Smooth muscle cell (in vitro differentiated cells): Measurements from ENCODE around the gene TOP1. TPM values are rescaled to one million over a fixed set of nuclear protein-coding genes. Genes with fewer than 3 reads are reported as not detected.

ENCODE experiments used
- DNase-seq: peaks from one replicate; lab custom pipeline; 2025; ENCODE audit not compliant: unreplicated experiment; lab: John Stamatoyannopoulos, UW
- H2AFZ ChIP-seq: fragments of 200-600 bp; sonication (generic); 2 replicates; pipeline ENCODE4 v1.6.0; 2016; ENCODE audit warnings: antibody characterized with exemption, low read depth, mild to moderate bottlenecking
- H3F3A ChIP-seq: fragments of 200-600 bp; sonication (generic); 2 replicates; pipeline ENCODE4 v1.6.0; 2017; ENCODE audit warnings: antibody characterized with exemption, low read depth
- H3K27ac ChIP-seq: fragments of 200-600 bp; sonication (generic); 2 replicates; pipeline ENCODE4 v1.5.1; 2016; ENCODE audit warnings: low read depth, mild to moderate bottlenecking
- H3K27me3 ChIP-seq: fragments of 200-600 bp; sonication (generic); 2 replicates; pipeline ENCODE4 v1.6.1; 2016; ENCODE audit warnings: low read depth, mild to moderate bottlenecking
- H3K36me3 ChIP-seq: fragments of 200-600 bp; sonication (generic); 2 replicates; pipeline ENCODE4 v1.5.1; 2016; ENCODE audit warnings: low read depth
- H3K4me1 ChIP-seq: fragments of 200-600 bp; sonication (generic); 2 replicates; pipeline ENCODE4 v1.5.1; 2016; ENCODE audit warnings: low read depth
- H3K4me2 ChIP-seq: fragments of 200-600 bp; sonication (generic); 2 replicates; pipeline ENCODE4 v1.6.0; 2016; ENCODE audit warnings: mild to moderate bottlenecking
- H3K4me3 ChIP-seq: fragments of 200-600 bp; sonication (generic); 2 replicates; pipeline ENCODE4 v1.5.1; 2016; ENCODE audit warnings: mild to moderate bottlenecking
- H3K79me2 ChIP-seq: fragments of 200-600 bp; sonication (generic); 2 replicates; pipeline ENCODE4 v1.6.0; 2016; ENCODE audit warnings: low read depth, mild to moderate bottlenecking
- H3K9ac ChIP-seq: fragments of 200-600 bp; sonication (generic); 2 replicates; pipeline ENCODE4 v1.6.0; 2016; ENCODE audit warnings: low read depth
- H3K9me3 ChIP-seq: fragments of 200-600 bp; sonication (generic); replicated peaks from 2 replicates; pipeline ENCODE4 v1.5.1; 2016; ENCODE audit warnings: low read depth
- H4K20me1 ChIP-seq: fragments of 200-600 bp; sonication (generic); 2 replicates; pipeline ENCODE4 v1.6.0; 2016; ENCODE audit warnings: low read depth
- CTCF ChIP-seq: fragments of 200-600 bp; sonication (generic); IDR thresholded peaks from 2 replicates; pipeline ENCODE4 v1.5.1; 2017; ENCODE audit warnings: borderline replicate concordance, mild to moderate bottlenecking, antibody characterized with exemption; ENCODE audit not compliant: insufficient read depth, poor library complexity, severe bottlenecking
- WGBS: methylation state at CpG from one replicate; pipeline ENCODE4 v1.1.7; 2016; ENCODE audit warnings: low lambda C conversion rate; 5-methylcytosine and 5-hydroxymethylcytosine counted together
- polyA plus RNA-seq: library from polyadenylated mRNA; unstranded; fragments of >200 nt; fragmentation: Nextera tagmentation; extraction: Ambion mirVana; gene quantifications from 2 replicates; pipeline ENCODE4 v1.2.1, GENCODE V29; 2016
- total RNA-seq: library from RNA; depleted of rRNA; stranded (reverse); fragments of >200 nt; gene quantifications from 2 replicates; pipeline ENCODE4 v1.2.3, GENCODE V29; 2014

TOP1 gene
- total and polyA plus RNA-seq, 2 experiments from 2014 or later: 17.0 to 28.6 TPM

- no peak overlapping the region for H3K4me2 ChIP-seq
Measured at GRCh38 chr20:41018153-41018552, 10.5 kb upstream of the TOP1 start.

GRCh38 chr20:41023549-41023948 lies 5.1 kb upstream of the TOP1 start:
- Histone ChIP-seq H3K79me2 (no peaks in the 10 kb centered on the region), H3K4me3 (no peak overlapping the region), H3F3A (no peaks in the 10 kb centered on the region), H3K27ac (no peak overlapping the region), H3K9ac (no peak overlapping the region), H3K9me3 (no peaks in the 10 kb centered on the region), H4K20me1 (no peaks in the 10 kb centered on the region), H3K4me1 (peaks cover 6% of the 10 kb centered on the region), H2AFZ (no peak overlapping the region), H3K36me3 (no peaks in the 10 kb centered on the region), H3K4me2 (no peak overlapping the region), H3K27me3 (no peaks in the 10 kb centered on the region)
- no peak for DNase-seq
- no peak for TF ChIP-seq CTCF
- 70% methylated on average over 3 of the region's 3 CpGs for WGBS

More at GRCh38 chr20:41018153-41018552, 10.5 kb upstream of the TOP1 start:
- Histone ChIP-seq H3K27me3 (no peaks in the 10 kb centered on the region), H3K9me3 (no peaks in the 10 kb centered on the region), H3K36me3 (no peaks in the 10 kb centered on the region), H3K4me3 (no peak overlapping the region), H3K79me2 (no peaks in the 10 kb centered on the region), H3K4me1 (no peaks in the 10 kb centered on the region), H3K9ac (no peak overlapping the region), H3F3A (no peaks in the 10 kb centered on the region), H2AFZ (no peak overlapping the region), H4K20me1 (no peaks in the 10 kb centered on the region), H3K27ac (peak overlapping the region; percentile 72)
- no peak for TF ChIP-seq CTCF
- DNase-seq: no peak
- WGBS: 68% methylated on average over 2 of the region's 2 CpGs

- no peak overlapping the region for H3K27ac ChIP-seq
- WGBS: 87% methylated on average over 8 of the region's 8 CpGs
- H3K36me3 ChIP-seq: no peaks in the 10 kb centered on the region
- H3K4me1 ChIP-seq: peaks cover 29% of the 10 kb centered on the region
- no peaks in the 10 kb centered on the region for H3K27me3 ChIP-seq
- H3K9ac ChIP-seq: no peak overlapping the region
- no peaks in the 10 kb centered on the region for H3F3A ChIP-seq
- no peak overlapping the region for H2AFZ ChIP-seq
- H4K20me1 ChIP-seq: peaks cover 27% of the 10 kb centered on the region
- H3K4me3 ChIP-seq: no peak overlapping the region
- DNase-seq: no peak
- no peaks in the 10 kb centered on the region for H3K9me3 ChIP-seq
- TF ChIP-seq CTCF: no peak
- peaks cover 37% of the 10 kb centered on the region for H3K79me2 ChIP-seq
- H3K4me2 ChIP-seq: peak overlapping the region; percentile 83
Measured at GRCh38 chr20:41027366-41027765, 1.3 kb upstream of the TOP1 start.

DNA sequence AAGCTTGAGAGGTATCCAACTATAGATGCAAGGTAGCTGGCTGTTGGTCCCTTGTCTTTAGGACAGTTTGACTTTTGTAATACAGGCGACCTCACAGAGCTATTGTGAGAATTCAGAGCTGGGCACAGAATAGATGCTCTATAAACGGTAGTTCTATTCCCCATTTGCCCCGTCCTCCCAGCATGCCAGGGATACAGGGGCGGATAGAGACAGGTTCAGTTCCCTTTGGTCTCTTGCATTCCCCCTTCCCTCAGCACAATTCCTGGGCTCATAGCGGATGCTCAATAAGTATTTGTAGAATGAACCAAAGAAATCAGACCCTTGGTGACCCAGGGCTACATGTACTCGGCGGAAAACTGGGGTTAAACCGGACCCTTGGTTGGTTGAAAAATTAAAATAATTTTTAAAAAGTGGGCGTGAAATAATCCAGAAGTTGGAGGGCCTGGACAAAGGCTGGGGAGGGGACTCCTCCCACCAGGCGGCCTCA lies 707 bp upstream of the TOP1 start:
- Histone ChIP-seq H3K4me3 (peak overlapping the region; percentile 41), H3K4me2 (peak overlapping the region; percentile 83), H2AFZ (peak overlapping the region; percentile 71), H3K27me3 (no peaks in the 10 kb centered on the region), H3K4me1 (peaks cover 35% of the 10 kb centered on the region), H3K9me3 (no peaks in the 10 kb centered on the region), H3K27ac (no peak overlapping the region), H3K9ac (no peak overlapping the region), H4K20me1 (peaks cover 33% of the 10 kb centered on the region), H3F3A (no peaks in the 10 kb centered on the region), H3K79me2 (peaks cover 43% of the 10 kb centered on the region), H3K36me3 (no peaks in the 10 kb centered on the region)
- TF ChIP-seq CTCF: no peak
- no peak for DNase-seq
- 45% methylated on average over 10 of the region's 10 CpGs for WGBS
